Measurements from ENCODE around the gene ACTR6. TPM values are rescaled to one million over a fixed set of nuclear protein-coding genes. Genes with fewer than 3 reads are reported as not detected.

The ACTR6 gene
- total and polyA plus RNA-seq, 2 donors, result 36.8 to 39.9 TPM

DNA sequence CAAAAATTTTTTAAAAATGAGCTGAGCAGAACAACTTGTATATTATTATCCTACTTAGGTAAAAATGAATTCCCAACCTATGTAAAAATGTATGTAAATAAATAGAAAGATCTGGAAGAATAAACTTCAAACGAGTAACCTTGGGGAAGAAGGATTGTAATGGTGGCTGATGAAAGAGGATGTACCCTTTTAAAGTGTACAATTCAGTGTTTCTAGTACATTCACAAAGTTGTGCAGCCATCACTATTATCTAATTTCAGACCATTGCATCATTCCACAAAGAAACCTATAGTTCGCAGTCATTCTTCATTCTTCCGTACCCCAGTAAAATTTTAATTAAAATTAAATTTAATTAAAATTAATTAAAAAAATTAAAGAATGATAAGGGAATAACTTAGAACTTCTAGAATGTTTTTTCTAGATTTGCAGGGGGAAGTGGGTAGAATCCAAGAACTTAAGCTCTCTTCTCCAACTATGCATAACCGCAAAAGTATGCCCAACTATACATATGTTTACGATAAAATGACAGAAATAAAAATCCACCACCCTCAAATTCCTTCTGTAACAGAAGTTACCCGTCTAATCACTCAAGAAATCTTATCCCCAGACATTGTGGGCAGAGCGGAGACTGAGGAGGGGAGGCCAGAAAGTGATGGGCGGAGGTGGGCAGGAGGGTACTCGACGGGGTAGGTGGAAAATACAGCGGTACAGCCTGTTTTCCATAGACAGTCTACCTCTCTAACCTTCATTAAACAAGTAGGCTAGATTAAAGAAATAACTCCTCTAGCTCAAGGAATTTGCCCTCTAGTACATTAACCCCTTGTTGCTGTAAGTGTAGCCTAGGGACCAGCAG, 65.3 kb downstream of the ACTR6 start:
- Histone ChIP-seq H3K4me3 (ENCODE audit: low read length in 2 of 2) (peak overlapping the region; percentile 98 to 99), H3K9me3 (ENCODE audit: control insufficient read depth in 2 of 2, insufficient read depth in 1 of 2, low read length in 1 of 2) (no peaks in the 10 kb centered on the region), H3K4me1 (ENCODE audit: control insufficient read depth in 2 of 2, insufficient read depth in 2 of 2, low read length in 2 of 2) (peaks cover 3 to 11% of the 10 kb centered on the region in 2 donors), H3K36me3 (ENCODE audit: control insufficient read depth in 2 of 2, insufficient read depth in 2 of 2, low read length in 1 of 2) (no peaks in the 10 kb centered on the region), H3K27ac (ENCODE audit: low read depth in 1 of 2, low read length in 1 of 2) (peak overlapping the region; percentile 57 to 90), H3K27me3 (ENCODE audit: control insufficient read depth in 2 of 2, insufficient read depth in 1 of 2, low read length in 1 of 2) (no peaks in the 10 kb centered on the region)
- 85% methylated on average over 11 of the region's 11 CpGs for WGBS
- DNase-seq (ENCODE audit: low read depth in 6 of 9, low spot score in 9 of 9), result no peak

DNA sequence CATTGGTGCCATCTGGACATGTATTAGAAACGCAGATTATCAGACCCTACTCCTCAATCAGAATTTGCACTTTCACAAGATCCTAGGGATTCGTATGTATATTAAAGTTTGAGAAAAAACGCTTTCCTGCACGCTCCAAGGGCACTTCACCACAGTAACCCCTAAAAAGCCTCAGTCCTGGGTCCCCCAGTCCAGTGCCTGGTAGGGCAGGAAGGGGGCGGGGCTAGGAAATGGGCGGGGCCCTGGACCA, 65.9 kb downstream of the ACTR6 start:
- Histone ChIP-seq H3K9me3 (ENCODE audit: control insufficient read depth in 2 of 2, insufficient read depth in 1 of 2, low read length in 1 of 2) (no peaks in the 10 kb centered on the region), H3K4me3 (ENCODE audit: low read length in 2 of 2) (peak overlapping the region; percentile 98 to 99), H3K36me3 (ENCODE audit: control insufficient read depth in 2 of 2, insufficient read depth in 2 of 2, low read length in 1 of 2) (no peaks in the 10 kb centered on the region), H3K27me3 (ENCODE audit: control insufficient read depth in 2 of 2, insufficient read depth in 1 of 2, low read length in 1 of 2) (no peaks in the 10 kb centered on the region), H3K27ac (ENCODE audit: low read depth in 1 of 2, low read length in 1 of 2) (peak overlapping the region; percentile 57 to 90), H3K4me1 (ENCODE audit: control insufficient read depth in 2 of 2, insufficient read depth in 2 of 2, low read length in 2 of 2) (peaks cover 3 to 11% of the 10 kb centered on the region in 2 donors)
- DNase-seq (ENCODE audit: low read depth in 6 of 9, low spot score in 9 of 9), result peak in 1 of 9 donors; percentile 78
- WGBS, result 2% methylated on average over 6 of the region's 6 CpGs

DNA sequence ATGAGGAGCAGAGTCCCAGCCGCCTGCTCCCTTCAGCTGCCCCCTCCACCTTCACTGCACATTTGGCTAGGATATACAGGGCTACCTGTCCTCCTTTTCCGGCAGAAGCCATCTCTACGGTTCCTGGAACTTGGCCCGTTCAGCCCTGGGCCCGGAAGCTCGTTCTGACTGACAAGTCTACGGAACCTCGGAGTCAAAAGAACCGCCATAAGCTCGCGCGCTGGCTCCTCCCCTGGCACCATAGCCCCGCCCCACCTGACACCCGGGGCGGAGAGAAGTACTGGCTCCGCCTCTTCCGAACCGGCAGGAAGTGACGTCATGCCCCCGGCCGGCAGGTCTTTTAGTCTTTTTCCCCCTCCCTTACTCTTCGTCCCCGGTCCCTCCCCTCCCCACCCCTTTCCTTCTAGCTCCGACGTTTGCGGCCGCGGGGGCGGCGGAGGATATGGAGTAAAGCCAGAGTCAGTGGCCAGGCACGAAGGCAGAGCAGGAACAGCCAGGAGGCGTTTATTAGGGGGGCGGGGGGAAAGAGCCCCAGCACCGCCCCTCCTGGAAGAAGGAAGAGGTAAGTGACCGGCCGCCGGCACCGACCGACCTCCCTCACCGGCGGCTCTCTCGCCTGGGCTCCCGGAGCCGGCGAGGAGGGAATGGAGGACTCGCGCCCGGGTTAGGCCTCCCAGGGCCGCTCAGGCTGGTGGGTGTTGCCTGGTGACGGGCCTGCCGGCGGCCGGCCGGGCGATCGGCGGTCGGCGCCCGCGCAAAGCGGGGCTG, 66.4 kb downstream of the ACTR6 start, which contains the start of the genes DEPDC4 and SCYL2:
Gene DEPDC4, minus strand, starts transcription at position 245 of the 768 bp plus-strand sequence. Its CDS starts 3 bp downstream, at position 242.
Gene SCYL2, plus strand, starts transcription at position 343 of the 768 bp plus-strand sequence. CDS start 15,794 bp downstream, outside the sequence.
- under 1% methylated on average over 62 of the region's 62 CpGs for WGBS

DNA sequence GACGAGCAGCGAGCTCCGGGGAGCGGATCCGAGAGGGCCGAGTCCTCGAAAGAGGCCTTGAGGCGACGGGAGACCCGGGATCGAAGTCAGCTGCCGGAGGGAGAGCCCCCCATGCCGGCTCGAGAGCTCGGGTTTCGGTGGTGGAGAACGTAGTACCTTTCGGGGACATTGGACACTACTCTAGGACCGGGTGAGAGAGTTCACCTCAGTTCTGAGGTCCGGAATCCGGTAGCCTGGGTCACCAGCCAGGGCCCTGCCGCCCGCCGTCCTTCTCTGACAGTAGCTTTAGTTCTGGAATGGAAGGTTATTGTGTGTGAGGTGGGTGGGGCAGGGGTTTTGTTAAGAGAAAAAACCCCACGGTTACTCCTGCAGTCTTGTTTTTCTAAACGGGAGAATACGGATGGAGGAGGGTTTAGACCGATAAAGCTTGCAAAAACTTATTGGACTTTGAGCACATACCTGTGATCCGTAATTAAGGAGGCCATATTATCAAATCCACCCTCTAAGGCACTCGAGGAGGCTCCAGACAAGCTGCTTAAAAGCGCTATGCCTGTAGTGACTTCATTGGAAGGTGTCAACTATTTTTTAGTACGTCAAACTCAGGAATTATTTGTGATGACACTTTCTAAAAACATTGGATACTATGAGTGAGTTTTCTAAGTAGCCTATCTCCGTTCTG, 67.1 kb downstream of the ACTR6 start:
- 2% methylated on average over 33 of the region's 33 CpGs for WGBS
- peaks cover 3 to 11% of the 10 kb centered on the region in 2 donors for H3K4me1 ChIP-seq (ENCODE audit: control insufficient read depth in 2 of 2, insufficient read depth in 2 of 2, low read length in 2 of 2)
- no peaks in the 10 kb centered on the region for H3K27me3 ChIP-seq (ENCODE audit: control insufficient read depth in 2 of 2, insufficient read depth in 1 of 2, low read length in 1 of 2)
- H3K9me3 ChIP-seq (ENCODE audit: control insufficient read depth in 2 of 2, insufficient read depth in 1 of 2, low read length in 1 of 2), result no peaks in the 10 kb centered on the region
- H3K4me3 ChIP-seq (ENCODE audit: low read length in 2 of 2), result peak overlapping the region; percentile 98 to 99
- peak in 7 of 9 donors; percentile 7 to 51 (median 24) for DNase-seq (ENCODE audit: low read depth in 6 of 9, low spot score in 9 of 9)
- H3K36me3 ChIP-seq (ENCODE audit: control insufficient read depth in 2 of 2, insufficient read depth in 2 of 2, low read length in 1 of 2), result peaks cover 0 to 2% of the 10 kb centered on the region in 2 donors
- H3K27ac ChIP-seq (ENCODE audit: low read depth in 1 of 2, low read length in 1 of 2), result peak overlapping the region; percentile 90 to 94

More for the DNA sequence above, 66.4 kb downstream of the ACTR6 start, which contains the start of the genes DEPDC4 and SCYL2:
- Histone ChIP-seq H3K4me1 (ENCODE audit: control insufficient read depth in 2 of 2, insufficient read depth in 2 of 2, low read length in 2 of 2) (peaks cover 3 to 11% of the 10 kb centered on the region in 2 donors), H3K27ac (ENCODE audit: low read depth in 1 of 2, low read length in 1 of 2) (peak within 1 kb of the TSS; percentile 90 to 94), H3K9me3 (ENCODE audit: control insufficient read depth in 2 of 2, insufficient read depth in 1 of 2, low read length in 1 of 2) (no peaks in the 10 kb centered on the region), H3K4me3 (ENCODE audit: low read length in 2 of 2) (peak within 1 kb of the TSS; percentile 98 to 99), H3K36me3 (ENCODE audit: control insufficient read depth in 2 of 2, insufficient read depth in 2 of 2, low read length in 1 of 2) (peaks cover 0 to 2% of the 10 kb centered on the region in 2 donors), H3K27me3 (ENCODE audit: control insufficient read depth in 2 of 2, insufficient read depth in 1 of 2, low read length in 1 of 2) (no peaks in the 10 kb centered on the region)
- peak; percentile 84 to 96 (median 92) for DNase-seq (ENCODE audit: low read depth in 6 of 9, low spot score in 9 of 9)

DNA sequence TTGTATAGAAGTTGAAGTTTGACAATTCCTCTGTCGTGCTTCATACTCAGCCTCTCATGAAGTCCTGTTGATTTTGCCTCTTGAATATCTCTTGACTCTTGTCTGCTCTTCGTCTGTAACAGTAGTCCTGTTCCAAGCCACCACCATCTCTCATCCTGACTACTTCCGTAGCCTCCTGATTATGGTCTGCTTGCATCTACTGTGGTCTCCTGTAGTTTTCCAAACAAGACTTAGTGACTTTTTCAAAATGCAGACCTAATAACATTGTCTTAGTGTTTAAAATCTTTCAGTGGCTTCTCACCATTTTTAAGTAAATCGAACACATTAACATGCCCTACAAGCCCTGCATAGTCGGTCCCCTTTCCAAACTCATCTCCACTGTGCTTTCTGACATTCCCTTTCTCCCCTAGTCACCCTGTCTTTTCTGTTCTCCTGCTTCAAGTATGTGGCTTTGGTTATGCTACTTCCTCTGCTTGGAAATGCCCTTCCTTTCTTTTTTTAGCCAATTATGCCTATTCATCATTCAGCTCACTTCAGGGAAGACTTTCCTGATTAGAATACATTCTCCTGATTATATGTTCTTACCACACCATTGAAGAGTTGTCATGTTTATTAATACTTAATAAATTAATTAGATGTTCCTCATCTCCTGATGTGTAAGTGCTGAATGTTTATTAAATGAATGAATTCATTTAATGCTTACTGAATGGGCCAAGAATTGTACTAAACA, 68.4 kb downstream of the ACTR6 start:
- no peaks in the 10 kb centered on the region for H3K27me3 ChIP-seq (ENCODE audit: control insufficient read depth in 2 of 2, insufficient read depth in 1 of 2, low read length in 1 of 2)
- no peak overlapping the region for H3K27ac ChIP-seq (ENCODE audit: low read depth in 1 of 2, low read length in 1 of 2)
- H3K9me3 ChIP-seq (ENCODE audit: control insufficient read depth in 2 of 2, insufficient read depth in 1 of 2, low read length in 1 of 2), result no peaks in the 10 kb centered on the region
- DNase-seq (ENCODE audit: low read depth in 6 of 9, low spot score in 9 of 9), result no peak
- peaks cover 0 to 2% of the 10 kb centered on the region in 2 donors for H3K36me3 ChIP-seq (ENCODE audit: control insufficient read depth in 2 of 2, insufficient read depth in 2 of 2, low read length in 1 of 2)
- H3K4me3 ChIP-seq (ENCODE audit: low read length in 2 of 2), result peak overlapping the region in 1 of 2 donors; percentile 3
- peaks cover 3 to 11% of the 10 kb centered on the region in 2 donors for H3K4me1 ChIP-seq (ENCODE audit: control insufficient read depth in 2 of 2, insufficient read depth in 2 of 2, low read length in 2 of 2)
- WGBS, result 70% methylated on average over 5 of the region's 5 CpGs

DNA sequence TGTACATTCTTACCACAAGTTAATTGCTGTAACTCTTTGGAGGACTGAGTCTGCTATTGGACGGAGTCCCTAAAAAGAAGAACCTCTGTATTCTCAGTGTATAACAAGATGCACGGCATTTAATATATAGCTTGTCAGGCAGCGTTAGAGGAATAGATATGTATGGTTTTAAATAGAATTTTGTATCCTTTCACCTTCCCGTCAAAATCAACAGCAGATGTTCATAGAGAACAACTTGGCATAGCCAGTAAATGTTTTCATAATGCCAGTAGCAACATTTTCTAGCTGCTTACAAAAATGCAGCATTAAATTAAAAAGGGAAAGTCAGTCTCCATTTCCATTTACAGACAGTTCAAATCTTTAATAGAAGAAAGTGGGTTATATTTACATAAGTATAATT, 73.2 kb downstream of the ACTR6 start:
- no peaks in the 10 kb centered on the region for H3K27me3 ChIP-seq (ENCODE audit: control insufficient read depth in 2 of 2, insufficient read depth in 1 of 2, low read length in 1 of 2)
- 95% methylated on average over 4 of the region's 4 CpGs for WGBS
- H3K9me3 ChIP-seq (ENCODE audit: control insufficient read depth in 2 of 2, insufficient read depth in 1 of 2, low read length in 1 of 2), result no peaks in the 10 kb centered on the region
- no peak overlapping the region for H3K27ac ChIP-seq (ENCODE audit: low read depth in 1 of 2, low read length in 1 of 2)
- peaks cover 0 to 2% of the 10 kb centered on the region in 2 donors for H3K36me3 ChIP-seq (ENCODE audit: control insufficient read depth in 2 of 2, insufficient read depth in 2 of 2, low read length in 1 of 2)
- no peak overlapping the region for H3K4me3 ChIP-seq (ENCODE audit: low read length in 2 of 2)
- no peak for DNase-seq (ENCODE audit: low read depth in 6 of 9, low spot score in 9 of 9)
- peaks cover 1 to 4% of the 10 kb centered on the region in 2 donors for H3K4me1 ChIP-seq (ENCODE audit: control insufficient read depth in 2 of 2, insufficient read depth in 2 of 2, low read length in 2 of 2)

Other genes starting within 250 kb of the ACTR6 start
- 4.9 TPM for gene ANKS1B, start 215.9 kb upstream of the ACTR6 start, total RNA-seq
- gene ANKS1B, start 215.9 kb upstream of the ACTR6 start, polyA plus RNA-seq, result 3.5 TPM
- gene BLTP3B, start 57.9 kb upstream of the ACTR6 start, total RNA-seq, result 15.5 TPM
- gene BLTP3B, start 57.9 kb upstream of the ACTR6 start, polyA plus RNA-seq, result 9.5 TPM
- gene DEPDC4, start 66.3 kb downstream of the ACTR6 start, total RNA-seq, result 2.0 TPM
- gene DEPDC4, start 66.3 kb downstream of the ACTR6 start, polyA plus RNA-seq, result 0.94 TPM
- gene SCYL2, start 66.4 kb downstream of the ACTR6 start, total RNA-seq, result 31.0 TPM
- 22.4 TPM for gene SCYL2, start 66.4 kb downstream of the ACTR6 start, polyA plus RNA-seq
- gene SLC17A8, start 156.3 kb downstream of the ACTR6 start, total RNA-seq, result 3.0 TPM
- 0.37 TPM for gene SLC17A8, start 156.3 kb downstream of the ACTR6 start, polyA plus RNA-seq

Measured in thymus (tissue), 11 donors.